NB4 (cell line): Measurements from ENCODE around the gene LDLRAD4.

ENCODE experiments used
- CTCF ChIP-seq: IDR thresholded peaks from one replicate; pipeline ENCODE4 v1.5.1; 2012; ENCODE audit warnings: low read depth, low read length
- MAX ChIP-seq: IDR thresholded peaks from 2 replicates; pipeline ENCODE4 v1.6.1; 2011; ENCODE audit warnings: low read depth, low read length

GRCh38 chr18:13455960-13456481, 237.5 kb downstream of the LDLRAD4 start:
- TF ChIP-seq CTCF (no peak), MAX (no peak)
